IMR-90 (cell line): ENCODE measurements around the gene FOXS1. TPM values are rescaled to one million over a fixed set of nuclear protein-coding genes. Genes with fewer than 3 reads are reported as not detected.

Experiments used
- ATAC-seq: fragments of 200-7000 bp; cut with Tn5 transposase; 2 replicates; pipeline ENCODE4 v1.9.1; 2020; ENCODE audit warnings: low read depth, mild to moderate bottlenecking, moderate library complexity
- BruUV-seq: library from RNA; stranded (reverse); fragments of 400-500 nt; replicated peaks from 2 replicates; lab custom pipeline; 2021; lab: Mats Ljungman, UMichigan
- CTCF ChIA-PET: fragments of 300-600 bp; formaldehyde crosslinking; extraction: SDS; loops from one replicate; lab custom pipeline; 2021; ENCODE audit warnings: antibody characterized with exemption; lab: Yijun Ruan, JAX
- POLR2A ChIA-PET: fragments of 300-600 bp; sonication (Branson Sonifier 250); formaldehyde crosslinking; loops from one replicate; lab custom pipeline; 2022; ENCODE audit warnings: antibody characterized with exemption; ENCODE audit not compliant: unreplicated experiment; lab: Charles Lee
- DNase-seq: peaks from one replicate; pipeline ENCODE4 v3.0.0; 2013
- H2AFZ ChIP-seq: replicated peaks from 2 replicates; pipeline ENCODE3; 2013; ENCODE audit warnings: low read length, mild to moderate bottlenecking; ENCODE audit not compliant: poor library complexity
- H2AK5ac ChIP-seq: 2 replicates; pipeline ENCODE4 v1.6.1; 2013; ENCODE audit warnings: low read depth, low read length, inconsistent platforms
- H2AK9ac ChIP-seq: replicated peaks from 2 replicates; pipeline ENCODE3; 2013; ENCODE audit warnings: mild to moderate bottlenecking, low read depth, low read length, moderate library complexity; ENCODE audit not compliant: poor library complexity
- H2BK120ac ChIP-seq: 2 replicates; pipeline ENCODE4 v1.6.1; 2013; ENCODE audit warnings: low read depth, low read length, inconsistent platforms
- H2BK15ac ChIP-seq: 3 replicates; pipeline ENCODE4 v1.6.1; 2013; ENCODE audit warnings: low read depth, low read length, inconsistent platforms
- H2BK20ac ChIP-seq: 2 replicates; pipeline ENCODE4 v1.6.1; 2013; ENCODE audit warnings: low read depth, mild to moderate bottlenecking, inconsistent platforms, low read length, moderate library complexity
- H2BK5ac ChIP-seq: 2 replicates; pipeline ENCODE4 v1.6.1; 2013; ENCODE audit warnings: mild to moderate bottlenecking, low read depth, low read length, inconsistent platforms; ENCODE audit not compliant: poor library complexity, severe bottlenecking
- H3K14ac ChIP-seq: replicated peaks from 2 replicates; pipeline ENCODE4 v1.6.1; 2013; ENCODE audit warnings: low read depth, low read length, inconsistent platforms
- H3K18ac ChIP-seq: 2 replicates; pipeline ENCODE4 v1.6.1; 2013; ENCODE audit warnings: low read depth, low read length, control low read depth
- H3K23ac ChIP-seq: 2 replicates; pipeline ENCODE4 v1.6.1; 2013; ENCODE audit warnings: low read depth, low read length, inconsistent platforms
- H3K27ac ChIP-seq: 2 replicates; pipeline ENCODE4 v1.5.1; 2013; ENCODE audit warnings: mild to moderate bottlenecking, control low read depth, low read length; ENCODE audit not compliant: insufficient read depth
- H3K27me3 ChIP-seq: 2 replicates; pipeline ENCODE4 v1.6.1; 2013; ENCODE audit warnings: low read length; ENCODE audit not compliant: control insufficient read depth, insufficient read depth
- H3K36me3 ChIP-seq: 2 replicates; pipeline ENCODE4 v1.6.1; 2013; ENCODE audit warnings: low read length, mixed read lengths; ENCODE audit not compliant: control insufficient read depth, insufficient read depth
- H3K4ac ChIP-seq: 2 replicates; pipeline ENCODE4 v1.6.1; 2013; ENCODE audit warnings: low read depth, low read length, inconsistent platforms
- H3K4me1 ChIP-seq: 2 replicates; pipeline ENCODE4 v1.6.1; 2013; ENCODE audit warnings: low read length, mixed read lengths; ENCODE audit not compliant: control insufficient read depth, insufficient read depth
- H3K4me2 ChIP-seq: 2 replicates; pipeline ENCODE4 v1.6.1; 2013; ENCODE audit warnings: low read depth, mild to moderate bottlenecking, control low read depth, low read length, moderate library complexity
- H3K4me3 ChIP-seq: 2 replicates; pipeline ENCODE4 v1.5.1; 2013; ENCODE audit warnings: low read depth, mild to moderate bottlenecking, control low read depth, low read length, moderate library complexity; ENCODE audit not compliant: insufficient read depth
- H3K56ac ChIP-seq: 2 replicates; pipeline ENCODE4 v1.6.1; 2013; ENCODE audit warnings: low read length, inconsistent platforms; ENCODE audit not compliant: insufficient read depth; ENCODE audit errors: extremely low read depth
- H3K79me1 ChIP-seq, 2 experiments: 2 replicates each; pipeline ENCODE4 v1.6.1; 2013; ENCODE audit warnings: low read length in 2 of 2, inconsistent platforms in 1 of 2, low read depth in 1 of 2
- H3K9ac ChIP-seq: 2 replicates; pipeline ENCODE4 v1.6.1; 2013; ENCODE audit warnings: low read depth, low read length, control low read depth
- H3K9me1 ChIP-seq: 2 replicates; pipeline ENCODE4 v1.6.1; 2013; ENCODE audit warnings: low read length, inconsistent platforms; ENCODE audit not compliant: insufficient read depth
- H3K9me3 ChIP-seq: 2 replicates; pipeline ENCODE4 v1.6.1; 2013; ENCODE audit warnings: low read length; ENCODE audit not compliant: control insufficient read depth, insufficient read depth
- H4K20me1 ChIP-seq: 2 replicates; pipeline ENCODE4 v1.6.1; 2013; ENCODE audit warnings: low read length, inconsistent platforms; ENCODE audit not compliant: insufficient read depth
- H4K5ac ChIP-seq: 2 replicates; pipeline ENCODE4 v1.6.1; 2013; ENCODE audit warnings: mild to moderate bottlenecking, low read depth, low read length, control low read depth
- H4K8ac ChIP-seq, 2 experiments: 2 replicates each; pipeline ENCODE4 v1.6.1; 2013; ENCODE audit warnings: low read depth in 2 of 2, low read length in 2 of 2, control low read depth in 1 of 2, inconsistent platforms in 1 of 2
- H4K91ac ChIP-seq: 2 replicates; pipeline ENCODE4 v1.6.1; 2013; ENCODE audit warnings: low read depth, low read length, inconsistent platforms; ENCODE audit not compliant: insufficient read depth
- BHLHE40 ChIP-seq: fragments of 150-350 bp; IDR thresholded peaks from 2 replicates; pipeline ENCODE4 v1.6.1; 2016; ENCODE audit warnings: mild to moderate bottlenecking, low read depth, low read length
- CHD1 ChIP-seq: IDR thresholded peaks from 2 replicates; pipeline ENCODE4 v1.6.1; 2012; ENCODE audit warnings: low read depth, low read length, improper control_type of control experiment
- CTCF ChIP-seq: conservative IDR thresholded peaks from 2 replicates; pipeline ENCODE4 v1.5.1; 2012; ENCODE audit warnings: mild to moderate bottlenecking, low read depth, low read length, improper control_type of control experiment
- MXI1 ChIP-seq: IDR thresholded peaks from 2 replicates; pipeline ENCODE4 v1.6.1; 2012; ENCODE audit warnings: low read depth, mild to moderate bottlenecking, low read length, moderate library complexity, borderline replicate concordance
- SMC3 ChIP-seq: fragments of 150-350 bp; IDR thresholded peaks from 2 replicates; pipeline ENCODE4 v1.6.1; 2016; ENCODE audit warnings: low read depth, mild to moderate bottlenecking, antibody characterized with exemption, low read length, moderate library complexity
- WGBS, 2 experiments: methylation state at CpG; one replicate each; pipeline versions ENCODE4 v1.1.5 to v1.1.7; 2013; ENCODE audit warnings: missing lambda C conversion rate in 2 of 2; ENCODE audit not compliant: insufficient read length in 1 of 2; ENCODE audit errors: extremely low coverage in 2 of 2; 5-methylcytosine and 5-hydroxymethylcytosine counted together
- dilution Hi-C: fragments of 300-500 bp; cut with HindIII; formaldehyde crosslinking; loops from one replicate; pipeline ENCODE4 v1.14.3; 2018; ENCODE audit warnings: low sequenced_read_pairs; ENCODE audit not compliant: unreplicated experiment
- in situ Hi-C: fragments of 300-500 bp; cut with MboI; formaldehyde crosslinking; loops from 3 replicates; pipeline ENCODE4 v1.14.3; 2019; ENCODE audit warnings: low sequenced_read_pairs, inconsistent platforms, mixed read lengths
- intact Hi-C: fragments of 100-400 bp; cut with micrococcal nuclease; formaldehyde crosslinking; loops from 2 replicates; pipeline ENCODE4 v1.10.0; 2022
- polyA plus RNA-seq, 3 experiments: library from polyadenylated mRNA; depleted of rRNA; stranded (reverse); fragments of >200 nt; gene quantifications; 2 replicates each; pipeline ENCODE4 v1.2.3, GENCODE V29; 2012; ENCODE audit warnings: low replicate concordance in 1 of 3
- total RNA-seq: library from RNA; depleted of rRNA; stranded (reverse); fragments of >200 nt; gene quantifications from 2 replicates; pipeline ENCODE4 v1.2.3, GENCODE V29; 2012

FOXS1 gene
- total and polyA plus RNA-seq, 2 of the 4 experiments (the other 2 are of a cell fraction) = not detected

- H3K14ac ChIP-seq = no peak overlapping the region
- no peak overlapping the region for H2BK5ac ChIP-seq
- DNase-seq = no peak
- no peak overlapping the region for H2BK120ac ChIP-seq
- ChIA-PET POLR2A (no interaction called here), CTCF (no interaction called here)
- H4K5ac ChIP-seq = no peak overlapping the region
- H2AK5ac ChIP-seq = no peak overlapping the region
- no peak overlapping the region for H3K27ac ChIP-seq
- ATAC-seq = peak; percentile 40; the same call in 1 of the 2 replicates
- peak overlapping the region; percentile 78 for H3K4me2 ChIP-seq
- in situ Hi-C loops (no loop called here), intact Hi-C loops (no loop called here), dilution Hi-C loops (no loop called here)
- no peak overlapping the region for H3K18ac ChIP-seq
- no peaks in the 10 kb centered on the region for H3K79me1 ChIP-seq
- H3K4me3 ChIP-seq = peak overlapping the region; percentile 37
- BruUV-seq = no TSS peak
- peaks cover 85% of the 10 kb centered on the region for H3K27me3 ChIP-seq
- H3K23ac ChIP-seq = no peak overlapping the region
- TF ChIP-seq CTCF (no peak), CHD1 (no peak), SMC3 (no peak), BHLHE40 (no peak), MXI1 (no peak)
- H3K56ac ChIP-seq = no peak overlapping the region
- 4% methylated on average over 11 of the region's 20 CpGs; no CpG with 5 or more reads in 1 of the 2 experiments for WGBS, 2 experiments
- no peaks in the 10 kb centered on the region for H3K9me3 ChIP-seq
- H3K9ac ChIP-seq = no peak overlapping the region
- no peak overlapping the region for H4K91ac ChIP-seq
- H4K8ac ChIP-seq = no peak overlapping the region
- peak overlapping the region; percentile 85 for H2AFZ ChIP-seq
- peaks cover 2% of the 10 kb centered on the region; the same call in 1 of the 2 replicates for H3K4me1 ChIP-seq
- no peaks in the 10 kb centered on the region for H4K20me1 ChIP-seq
- H3K9me1 ChIP-seq = no peaks in the 10 kb centered on the region; the same call in 1 of the 2 replicates
- no peak overlapping the region for H2AK9ac ChIP-seq
- no peak overlapping the region for H2BK15ac ChIP-seq
- H3K36me3 ChIP-seq = no peaks in the 10 kb centered on the region
- H3K4ac ChIP-seq = no peak overlapping the region
- no peak overlapping the region for H2BK20ac ChIP-seq
Measured at GRCh38 chr20:31861135-31861384, 15.7 kb upstream of the FOXS1 start.
